NCI-H146 treated with DMSO at 0.1 percent for 48 hours (cell line): Measurements from ENCODE around the gene SUMF2.
"Not testable (repeated sequence)": the region's sequence is repeated elsewhere in the genome, so short reads cannot be mapped to it uniquely, and the experiment has no call there.

Experiments
- DNase-seq: peaks from one replicate; lab custom pipeline; 2025; ENCODE audit not compliant: unreplicated experiment; lab: John Stamatoyannopoulos, UW

Gene SUMF2

GRCh38 chr7:56063882-56064625 is at the start of gene SUMF2:
Gene SUMF2, plus strand, starts transcription at chr7:56064286. Its CDS starts 26 bp downstream, at chr7:56064312.
- peak; percentile 73 for DNase-seq

DNA sequence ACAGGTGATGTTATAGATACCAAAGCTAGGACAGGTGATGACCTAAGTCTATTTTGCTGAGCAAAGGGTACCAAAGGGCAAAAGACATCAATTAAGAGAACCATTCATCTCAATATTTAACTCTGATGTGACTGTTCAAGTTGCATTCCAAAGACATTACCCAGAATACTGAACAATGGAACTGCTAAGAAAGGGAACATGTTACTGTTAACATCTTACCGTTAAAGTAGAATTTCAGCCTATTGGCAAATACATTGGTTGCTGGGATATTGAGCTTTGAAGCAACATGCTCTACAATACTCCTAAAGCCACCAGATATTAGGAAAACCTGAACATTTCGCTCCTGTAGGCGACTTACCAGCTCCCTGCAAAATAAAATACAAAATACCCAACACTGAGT is 47.1 kb upstream of the SUMF2 start:
- not testable (repeated sequence) for DNase-seq

- no peak for DNase-seq
Observed at GRCh38 chr7:56019501-56019900, 44.6 kb upstream of the SUMF2 start.

- DNase-seq, result no peak
Observed at GRCh38 chr7:56023500-56023899, 40.6 kb upstream of the SUMF2 start.

DNA sequence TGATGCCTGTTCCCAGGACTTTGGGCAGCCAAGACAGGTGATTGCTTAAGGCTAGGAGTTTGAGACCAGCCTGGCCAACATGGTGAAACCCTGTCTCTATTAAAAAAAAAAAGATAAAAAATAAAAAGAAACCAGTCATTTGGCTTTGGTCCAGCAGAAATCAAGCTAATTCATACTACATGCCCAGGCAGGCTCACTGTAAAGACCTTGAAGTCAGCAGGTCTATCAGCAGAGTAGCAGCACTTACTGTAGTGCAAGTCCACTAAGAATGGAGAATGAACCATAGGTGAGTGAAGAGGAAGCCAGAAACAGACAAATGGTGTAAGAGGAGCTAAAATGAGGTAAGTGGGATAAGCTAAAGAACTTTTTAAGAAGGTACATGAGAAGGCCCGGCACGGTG is 37.5 kb upstream of the SUMF2 start:
- no peak for DNase-seq

DNA sequence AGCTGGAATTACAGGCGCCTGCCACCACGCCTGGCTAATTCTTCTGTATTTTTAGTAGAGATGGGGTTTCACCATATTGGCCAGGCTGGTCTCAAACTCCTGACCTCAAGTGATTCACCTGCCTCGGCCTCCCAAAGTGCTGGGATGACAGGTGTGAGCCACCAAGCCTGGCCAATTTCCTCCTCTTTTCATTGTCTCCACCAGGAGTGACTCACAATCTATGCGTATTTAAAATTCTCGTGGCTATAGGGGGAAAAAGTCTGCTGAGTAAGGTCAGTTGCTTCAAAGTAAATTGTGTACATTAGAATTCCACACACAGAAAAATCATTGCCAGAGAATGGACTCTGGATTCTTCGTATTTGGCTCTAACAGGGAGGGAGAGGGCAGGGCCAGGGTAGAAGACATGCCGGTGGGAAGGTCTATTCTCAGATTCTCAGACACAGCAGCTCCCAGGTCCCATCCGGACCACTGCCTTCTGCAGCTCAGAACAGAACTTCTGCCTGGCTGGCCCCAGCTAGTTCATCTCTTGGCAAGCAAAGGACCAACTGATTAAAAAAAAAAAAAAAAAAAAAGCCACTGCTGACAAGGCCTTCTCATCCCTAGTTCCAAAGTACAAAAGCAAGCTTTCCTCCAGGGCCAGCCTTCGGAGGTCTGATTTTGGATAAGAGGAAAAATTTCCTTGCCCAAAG is 35.0 kb upstream of the SUMF2 start:
- DNase-seq, result no peak

DNA sequence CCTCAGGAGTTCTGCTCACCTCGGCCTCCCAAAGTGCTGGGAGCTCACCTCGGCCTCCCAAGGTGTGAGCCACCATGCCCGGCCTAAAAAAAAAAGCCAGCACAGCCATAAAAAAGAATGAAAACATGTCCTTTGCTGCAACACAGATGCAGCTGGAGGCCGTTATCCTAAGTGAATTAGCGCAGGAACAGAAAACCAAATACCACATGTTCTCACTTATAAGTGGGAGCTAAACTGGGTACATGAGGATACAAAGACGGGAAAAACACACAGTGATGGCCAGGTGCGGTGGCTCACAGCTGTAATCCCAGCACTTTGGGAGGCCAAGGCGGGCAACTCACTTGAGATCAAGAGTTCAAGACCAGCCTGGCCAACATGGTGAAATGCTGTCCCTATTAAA is 33.7 kb upstream of the SUMF2 start:
- DNase-seq, result no peak

- not testable (repeated sequence) for DNase-seq
Observed at GRCh38 chr7:56031556-56031955, 32.5 kb upstream of the SUMF2 start.

- DNase-seq, result not testable (repeated sequence)
Observed at GRCh38 chr7:56032578-56032977, 31.5 kb upstream of the SUMF2 start.

GRCh38 chr7:56033671-56034432 is 30.2 kb upstream of the SUMF2 start:
- DNase-seq, result peak; percentile 87

DNA sequence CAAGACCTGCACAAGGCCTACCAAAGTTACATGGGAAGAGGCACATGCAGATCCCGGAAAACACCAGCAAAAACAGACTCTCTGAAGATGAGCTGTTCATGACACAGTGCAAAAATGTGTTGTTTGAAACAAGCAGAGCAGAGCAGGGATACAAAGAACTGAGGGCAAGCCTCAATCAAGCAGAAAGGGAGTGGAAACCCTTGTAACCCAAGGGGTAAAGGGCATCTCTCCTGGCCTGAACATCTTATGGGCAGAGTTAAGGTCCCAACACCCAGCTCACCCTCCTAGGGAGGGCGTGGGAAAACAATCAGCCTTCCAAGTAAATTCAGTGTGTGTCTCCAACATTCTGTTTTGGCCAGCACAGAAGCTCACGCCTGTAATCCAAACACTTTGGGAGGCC is 23.4 kb upstream of the SUMF2 start:
- no peak for DNase-seq

DNA sequence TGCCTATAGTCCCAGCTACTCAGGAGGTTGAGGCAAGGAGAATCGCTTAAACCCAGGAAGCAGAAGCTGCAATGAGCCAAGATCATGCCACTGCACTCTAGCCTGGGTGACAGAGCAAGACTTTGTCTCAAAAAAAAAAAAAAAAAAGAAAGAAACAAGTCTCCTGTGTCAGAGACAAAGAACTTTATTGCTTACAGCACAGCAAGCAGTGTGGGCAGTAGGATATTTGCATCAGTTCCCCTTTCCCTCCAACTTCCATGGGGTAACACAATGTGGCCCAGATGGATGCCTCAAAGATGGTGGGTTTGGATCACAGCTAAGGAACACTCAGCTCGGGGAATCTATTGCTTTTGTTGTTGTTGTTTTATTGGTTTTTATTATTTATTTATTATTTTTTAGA is 18.3 kb upstream of the SUMF2 start:
- not testable (repeated sequence) for DNase-seq

GRCh38 chr7:56046721-56047445 is 17.2 kb upstream of the SUMF2 start:
- DNase-seq, result no peak

GRCh38 chr7:56047446-56048116 is 16.5 kb upstream of the SUMF2 start:
- DNase-seq, result not testable (repeated sequence)

GRCh38 chr7:56048245-56048644 is 15.8 kb upstream of the SUMF2 start:
- no peak for DNase-seq

DNA sequence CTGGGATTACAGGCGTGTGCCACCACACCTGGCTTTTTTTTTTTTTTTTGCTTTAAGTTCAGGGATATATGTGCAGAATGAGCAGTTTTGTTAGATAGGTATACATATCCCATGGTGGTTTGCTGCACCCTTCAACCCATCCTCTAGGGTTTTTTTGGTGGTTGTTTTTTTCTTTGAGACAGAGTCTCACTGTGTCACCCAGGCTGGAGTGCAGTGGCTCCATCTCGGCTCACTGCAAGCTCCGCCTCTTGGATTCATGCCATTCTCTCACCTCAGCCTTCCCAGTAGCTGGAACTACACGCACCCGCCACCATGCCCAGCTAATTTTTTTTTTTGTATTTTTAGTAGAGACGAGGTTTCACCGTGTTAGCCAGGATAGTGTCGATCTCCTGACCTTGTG is 15.3 kb upstream of the SUMF2 start:
- not testable (repeated sequence) for DNase-seq

GRCh38 chr7:56051053-56051338 is 13.1 kb upstream of the SUMF2 start:
- DNase-seq, result no peak

- DNase-seq, result peak; percentile 93
Observed at GRCh38 chr7:56051339-56052191, 12.5 kb upstream of the SUMF2 start, which contains the start of the genes CCT6A and PSPH. Gene CCT6A, plus strand, starts transcription at chr7:56051765. Its CDS starts 84 bp downstream, at chr7:56051849. Gene PSPH, minus strand, starts transcription at chr7:56051444. Its CDS starts 30,232 bp downstream, at chr7:56021212.

DNA sequence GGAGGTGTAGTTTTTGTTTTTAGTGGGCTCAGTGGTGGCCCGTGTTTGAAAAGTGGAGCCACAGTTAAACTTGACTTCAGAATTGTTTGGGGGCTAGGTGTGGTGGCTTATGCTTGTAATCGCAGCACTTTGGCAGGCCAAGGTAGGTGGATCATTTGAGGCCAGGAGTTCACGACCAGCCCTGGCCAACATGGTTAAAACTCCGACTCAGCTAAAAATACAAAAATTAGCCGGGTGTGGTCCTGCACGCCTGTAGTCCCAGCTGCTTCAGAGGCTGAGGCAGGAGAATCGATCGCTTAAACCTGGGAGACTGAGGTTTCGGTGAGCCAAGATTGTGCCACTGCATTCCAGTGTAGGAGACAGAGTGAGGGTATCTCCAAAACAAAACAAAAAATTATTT is 10.7 kb upstream of the SUMF2 start:
- no peak for DNase-seq

DNA sequence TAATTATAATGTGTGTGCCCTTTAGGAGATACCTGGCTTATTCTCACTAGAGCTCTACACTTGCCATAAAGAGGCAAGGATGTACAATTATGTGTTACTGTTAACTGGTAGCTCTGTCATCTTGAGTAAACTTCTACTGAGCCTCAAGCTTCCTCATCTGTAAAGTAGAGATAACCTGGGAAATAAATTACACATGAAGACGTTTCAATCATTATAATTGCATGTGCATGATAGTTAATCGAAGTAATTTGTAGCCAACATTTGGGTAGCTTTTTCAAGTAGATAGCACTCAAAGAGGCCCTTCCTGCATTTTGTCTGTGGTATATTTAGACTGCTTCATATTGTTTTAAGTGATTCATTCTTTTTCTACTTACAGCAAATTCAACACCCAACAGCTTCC is 10.1 kb upstream of the SUMF2 start:
- no peak for DNase-seq
